AG09309 (cell line): ENCODE data around the gene BCDIN3D.
A peak's percentile ranks its signal among the peaks of the same experiment; 100 is the strongest.

Experiments used
- DNase-seq: peaks from one replicate; pipeline ENCODE4 v3.0.0-alpha.2; 2010; ENCODE audit warnings: low read depth
- H3K4me3 ChIP-seq: 2 replicates; pipeline ENCODE4 v1.5.1; 2011; ENCODE audit warnings: mild to moderate bottlenecking, low read depth, low read length, moderate library complexity; ENCODE audit not compliant: control insufficient read depth
- TF ChIP-seq, protein P1 (sequence below): IDR thresholded peaks from 2 replicates; pipeline ENCODE4 v1.5.1; 2011; ENCODE audit warnings: mild to moderate bottlenecking, low read depth, low read length, inconsistent platforms; ENCODE audit not compliant: insufficient read depth, control insufficient read depth; ENCODE audit errors: missing control alignments

The BCDIN3D gene

DNA sequence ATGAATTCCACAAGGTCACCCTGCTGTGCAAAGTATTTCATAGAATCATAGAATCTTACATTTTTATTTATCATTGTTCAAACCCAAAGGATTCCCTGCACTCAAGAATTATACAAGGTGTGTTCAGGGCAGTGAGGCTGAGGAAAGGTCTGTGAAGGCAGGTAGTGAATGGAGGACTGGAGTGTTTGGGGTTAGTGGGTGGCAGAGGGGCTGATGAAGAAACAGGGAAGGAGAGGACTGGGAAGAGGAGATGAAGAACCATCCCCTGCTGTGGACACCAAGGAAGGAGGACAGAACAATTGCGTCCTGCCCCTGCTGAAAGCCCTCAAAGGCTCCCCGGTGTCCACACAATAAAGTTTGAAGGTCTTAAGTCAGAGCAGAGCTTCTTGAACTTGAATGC, 10.8 kb upstream of the BCDIN3D start:
- DNase-seq: no peak
- TF ChIP-seq, protein P1, sequence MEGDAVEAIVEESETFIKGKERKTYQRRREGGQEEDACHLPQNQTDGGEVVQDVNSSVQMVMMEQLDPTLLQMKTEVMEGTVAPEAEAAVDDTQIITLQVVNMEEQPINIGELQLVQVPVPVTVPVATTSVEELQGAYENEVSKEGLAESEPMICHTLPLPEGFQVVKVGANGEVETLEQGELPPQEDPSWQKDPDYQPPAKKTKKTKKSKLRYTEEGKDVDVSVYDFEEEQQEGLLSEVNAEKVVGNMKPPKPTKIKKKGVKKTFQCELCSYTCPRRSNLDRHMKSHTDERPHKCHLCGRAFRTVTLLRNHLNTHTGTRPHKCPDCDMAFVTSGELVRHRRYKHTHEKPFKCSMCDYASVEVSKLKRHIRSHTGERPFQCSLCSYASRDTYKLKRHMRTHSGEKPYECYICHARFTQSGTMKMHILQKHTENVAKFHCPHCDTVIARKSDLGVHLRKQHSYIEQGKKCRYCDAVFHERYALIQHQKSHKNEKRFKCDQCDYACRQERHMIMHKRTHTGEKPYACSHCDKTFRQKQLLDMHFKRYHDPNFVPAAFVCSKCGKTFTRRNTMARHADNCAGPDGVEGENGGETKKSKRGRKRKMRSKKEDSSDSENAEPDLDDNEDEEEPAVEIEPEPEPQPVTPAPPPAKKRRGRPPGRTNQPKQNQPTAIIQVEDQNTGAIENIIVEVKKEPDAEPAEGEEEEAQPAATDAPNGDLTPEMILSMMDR: no peak
- H3K4me3 ChIP-seq: no peak overlapping the region

DNA sequence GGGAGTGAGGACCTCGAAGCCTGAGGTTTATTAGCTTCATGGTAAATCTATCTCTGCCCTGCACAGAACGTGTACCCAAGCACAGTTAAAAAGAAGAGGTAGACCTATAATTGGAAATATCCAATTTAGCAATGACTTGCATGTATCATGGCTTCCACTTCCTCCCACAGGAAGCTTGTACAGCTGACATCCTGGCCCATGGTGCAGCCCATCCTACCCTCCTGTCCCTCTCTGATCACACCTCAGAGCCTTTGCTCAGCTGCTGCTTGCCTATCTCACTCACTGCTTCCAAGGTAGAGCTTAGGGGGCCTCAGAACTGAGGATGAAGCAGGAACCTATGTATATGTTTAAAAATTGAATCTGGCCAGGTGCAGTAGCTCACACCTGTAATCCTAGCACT, 4.3 kb upstream of the BCDIN3D start:
- no peak for DNase-seq
- TF ChIP-seq, protein P1: no peak
- no peak overlapping the region for H3K4me3 ChIP-seq

DNA sequence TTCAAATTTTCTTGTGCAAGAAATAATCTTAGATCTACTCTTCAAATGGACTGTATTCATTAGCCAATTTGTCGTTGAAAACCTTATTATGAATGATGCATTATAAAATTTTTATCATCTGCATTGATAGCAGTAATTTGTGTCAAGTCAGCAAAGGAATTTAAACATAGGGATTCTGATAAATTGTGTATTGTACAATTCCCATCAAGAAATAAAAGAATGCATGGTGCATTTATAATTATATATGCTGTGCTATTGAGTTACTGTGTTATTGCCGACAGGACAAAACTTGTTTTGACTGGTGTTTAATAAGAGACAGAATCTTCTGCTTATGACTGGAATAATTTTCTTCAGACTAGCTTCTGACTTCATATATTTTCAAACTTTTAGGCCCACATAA, 3.1 kb upstream of the BCDIN3D start:
- TF ChIP-seq, protein P1: no peak
- DNase-seq: no peak
- H3K4me3 ChIP-seq: no peak overlapping the region

DNA sequence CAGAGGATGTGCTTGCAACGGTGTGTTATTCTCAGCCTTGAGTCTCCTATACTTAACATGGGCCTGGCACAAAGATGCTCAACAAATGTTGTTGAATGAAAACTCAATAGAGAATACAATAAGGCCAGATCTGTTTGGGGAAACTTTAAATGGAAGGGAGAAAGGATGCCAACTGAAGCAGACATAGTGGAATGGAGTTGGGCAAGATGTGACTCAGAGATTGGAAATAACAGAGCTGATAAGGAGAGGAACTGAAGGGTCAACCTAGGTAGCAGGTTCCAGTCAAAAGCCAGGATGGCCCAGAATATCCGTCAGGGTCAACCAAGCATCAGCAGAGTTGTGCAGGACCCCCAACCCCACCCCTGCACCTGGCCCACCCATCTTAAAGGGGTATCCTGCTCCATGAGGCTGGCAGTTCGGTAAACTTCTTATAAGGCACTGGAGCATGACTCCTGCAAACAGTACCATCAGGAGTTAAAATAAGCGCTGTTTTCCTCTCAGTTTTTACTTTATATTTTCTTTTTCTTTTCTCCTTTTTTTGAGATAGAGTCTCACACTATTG, 1.1 kb upstream of the BCDIN3D start:
- H3K4me3 ChIP-seq: no peak overlapping the region
- TF ChIP-seq, protein P1: no peak
- DNase-seq: no peak

DNA sequence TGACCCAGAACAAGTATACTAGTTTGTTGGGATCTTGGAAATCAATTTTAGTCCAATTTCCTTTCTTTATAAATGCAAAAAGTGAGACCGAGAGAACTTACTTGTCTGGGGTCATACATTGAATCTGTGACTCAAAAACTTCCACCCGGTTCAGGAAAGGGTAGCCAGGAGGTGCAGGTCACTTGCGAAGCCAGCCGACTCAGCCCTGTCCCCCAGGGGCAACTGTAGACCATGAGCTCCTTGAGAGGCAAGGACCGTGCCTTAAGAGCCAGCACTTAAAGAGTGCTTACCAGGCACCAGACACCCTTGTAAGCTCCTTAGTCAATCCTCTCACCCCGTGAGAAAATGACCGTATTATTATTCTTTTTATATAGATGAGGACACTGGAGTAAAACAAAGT, 505 bp upstream of the BCDIN3D start:
- DNase-seq: no peak
- TF ChIP-seq, protein P1: no peak
- peak overlapping the region; percentile 60 for H3K4me3 ChIP-seq

DNA sequence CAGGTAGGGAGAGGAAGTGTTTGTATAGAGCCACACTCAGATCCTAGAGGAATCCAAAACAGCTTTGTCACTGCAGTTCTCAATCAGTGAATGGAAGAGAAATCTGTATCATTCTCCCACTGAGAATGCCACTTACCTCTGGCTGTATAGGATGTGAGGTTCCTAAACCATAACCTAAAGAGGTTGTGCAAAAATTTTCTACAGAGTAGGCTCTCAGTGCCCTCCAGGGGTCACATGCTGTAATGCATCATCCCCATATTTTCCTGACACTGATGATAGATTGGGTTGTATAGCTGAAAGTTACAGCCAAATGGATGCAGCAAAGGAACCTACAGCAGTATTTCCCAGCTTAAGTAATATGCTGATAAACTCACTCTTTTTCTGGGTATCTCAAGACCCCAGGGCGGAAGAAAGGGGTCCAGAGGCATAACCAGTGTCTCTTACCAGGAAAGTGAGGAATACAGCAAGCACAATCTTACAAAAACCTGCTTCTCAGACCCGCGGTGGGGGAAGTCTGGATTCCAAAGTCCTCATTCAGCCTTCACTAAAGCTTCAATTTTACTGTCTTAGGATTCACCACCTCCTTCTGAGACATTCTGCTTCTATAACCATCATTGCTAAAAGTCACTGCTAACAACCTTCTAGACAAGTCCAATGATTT, 3.8 kb downstream of the BCDIN3D start:
- no peak overlapping the region for H3K4me3 ChIP-seq
- TF ChIP-seq, protein P1: peak; percentile 78
- DNase-seq: no peak

DNA sequence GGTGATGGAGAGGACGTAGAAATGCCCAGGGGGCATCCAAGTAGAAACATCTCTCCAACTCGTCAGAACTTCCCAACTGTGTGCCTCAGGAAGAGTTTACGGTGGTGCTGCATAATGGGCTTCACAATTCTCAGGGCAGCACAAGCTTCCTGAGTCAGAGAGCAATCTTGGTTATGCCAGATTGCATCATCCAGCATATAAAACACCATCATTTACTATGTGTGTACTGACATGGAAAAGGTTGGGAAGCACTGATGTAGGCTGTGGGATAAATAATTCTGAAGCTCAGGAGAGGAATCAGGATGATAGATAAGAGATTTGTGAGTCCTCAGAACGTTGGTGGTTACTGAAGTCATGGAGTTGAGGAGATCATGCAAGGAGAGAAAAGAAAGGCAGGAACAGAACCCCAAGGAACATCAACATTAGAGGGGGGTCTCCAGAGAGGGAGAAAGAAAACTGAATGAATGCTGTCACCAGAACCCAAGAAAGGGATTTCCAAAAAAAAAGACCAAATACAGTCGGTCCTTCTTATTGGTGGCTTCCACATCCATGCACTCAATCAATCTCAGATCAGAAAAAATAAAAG, 10.0 kb downstream of the BCDIN3D start:
- DNase-seq: peak; percentile 87
- TF ChIP-seq, protein P1: no peak
- no peak overlapping the region for H3K4me3 ChIP-seq
